ENCODE results near the gene WDFY1. TPM values are rescaled to one million over a fixed set of nuclear protein-coding genes. Genes with fewer than 3 reads are reported as not detected.

Gene WDFY1
- total RNA-seq, 1 experiment from 2014 or later = 23.6 TPM

- Histone ChIP-seq H3K27me3 (no peaks in the 10 kb centered on the region), H3K36me3 (peaks cover 7% of the 10 kb centered on the region), H3K4me3 (no peak overlapping the region), H3K9me3 (peaks cover 8% of the 10 kb centered on the region)
- no peak for DNase-seq
These were observed 23.9 kb downstream of the WDFY1 start for GRCh38 chr2:223921204-223921603.

- no peak overlapping the region for H3K4me3 ChIP-seq
- no peak for DNase-seq
- H3K36me3 ChIP-seq = peaks cover 3% of the 10 kb centered on the region
These were observed 25.0 kb downstream of the WDFY1 start for GRCh38 chr2:223920109-223920508.

GRCh38 chr2:223918671-223919134 is 26.4 kb downstream of the WDFY1 start:
- no peaks in the 10 kb centered on the region for H3K27me3 ChIP-seq
- no peaks in the 10 kb centered on the region for H3K9me3 ChIP-seq
- no peak for DNase-seq
- no peak overlapping the region for H3K4me3 ChIP-seq
- H3K36me3 ChIP-seq = peaks cover 3% of the 10 kb centered on the region

More at GRCh38 chr2:223920109-223920508, 25.0 kb downstream of the WDFY1 start:
- no peaks in the 10 kb centered on the region for H3K9me3 ChIP-seq
- no peaks in the 10 kb centered on the region for H3K27me3 ChIP-seq

- Histone ChIP-seq H3K4me3 (no peak overlapping the region), H3K9me3 (no peaks in the 10 kb centered on the region), H3K27me3 (no peaks in the 10 kb centered on the region), H3K36me3 (peaks cover 8% of the 10 kb centered on the region)
- DNase-seq = no peak
These were observed 28.8 kb downstream of the WDFY1 start for GRCh38 chr2:223916181-223916920.

GRCh38 chr2:223915071-223915470 is 30.1 kb downstream of the WDFY1 start:
- Histone ChIP-seq H3K9me3 (no peaks in the 10 kb centered on the region), H3K36me3 (peaks cover 8% of the 10 kb centered on the region)
- DNase-seq = no peak

GRCh38 chr2:223914324-223914723 is 30.8 kb downstream of the WDFY1 start:
- Histone ChIP-seq H3K36me3 (peaks cover 8% of the 10 kb centered on the region), H3K9me3 (no peaks in the 10 kb centered on the region), H3K27me3 (no peaks in the 10 kb centered on the region), H3K4me3 (no peak overlapping the region)
- peak; percentile 48 for DNase-seq

More at GRCh38 chr2:223915071-223915470, 30.1 kb downstream of the WDFY1 start:
- no peaks in the 10 kb centered on the region for H3K27me3 ChIP-seq
- H3K4me3 ChIP-seq = no peak overlapping the region

- Histone ChIP-seq H3K4me3 (no peak overlapping the region), H3K9me3 (no peaks in the 10 kb centered on the region), H3K36me3 (0 out of 2 replicates have a peak, but pooled peaks cover 5% of the 10 kb centered on the region), H3K27me3 (no peaks in the 10 kb centered on the region)
- DNase-seq = peak; percentile 57
These were observed 36.0 kb downstream of the WDFY1 start for GRCh38 chr2:223909001-223909741.

- H3K27me3 ChIP-seq = no peaks in the 10 kb centered on the region
- no peak overlapping the region for H3K4me3 ChIP-seq
- H3K9me3 ChIP-seq = no peaks in the 10 kb centered on the region
- no peak for DNase-seq
- 0 out of 2 replicates have a peak, but pooled peaks cover 5% of the 10 kb centered on the region for H3K36me3 ChIP-seq
These were observed 36.7 kb downstream of the WDFY1 start for GRCh38 chr2:223908304-223908998.

- Histone ChIP-seq H3K36me3 (no peaks in the 10 kb centered on the region), H3K9me3 (no peaks in the 10 kb centered on the region), H3K4me3 (no peak overlapping the region), H3K27me3 (no peaks in the 10 kb centered on the region)
- no peak for DNase-seq
These were observed 39.1 kb downstream of the WDFY1 start for GRCh38 chr2:223905996-223906395.

GRCh38 chr2:223901854-223902253 is 43.3 kb downstream of the WDFY1 start:
- peaks cover 6% of the 10 kb centered on the region for H3K36me3 ChIP-seq
- H3K9me3 ChIP-seq = no peaks in the 10 kb centered on the region

GRCh38 chr2:223901311-223901710 is 43.8 kb downstream of the WDFY1 start:
- no peak for DNase-seq
- no peak overlapping the region for H3K4me3 ChIP-seq
- no peaks in the 10 kb centered on the region for H3K27me3 ChIP-seq
- H3K36me3 ChIP-seq = peaks cover 6% of the 10 kb centered on the region
- H3K9me3 ChIP-seq = no peaks in the 10 kb centered on the region

More at GRCh38 chr2:223901854-223902253, 43.3 kb downstream of the WDFY1 start:
- Histone ChIP-seq H3K4me3 (no peak overlapping the region), H3K27me3 (no peaks in the 10 kb centered on the region)
- DNase-seq = no peak

GRCh38 chr2:223900531-223900930 is 44.6 kb downstream of the WDFY1 start:
- H3K9me3 ChIP-seq = no peaks in the 10 kb centered on the region
- H3K4me3 ChIP-seq = no peak overlapping the region
- no peak for DNase-seq
- peaks cover 6% of the 10 kb centered on the region for H3K36me3 ChIP-seq
- no peaks in the 10 kb centered on the region for H3K27me3 ChIP-seq

- no peak for DNase-seq
- Histone ChIP-seq H3K36me3 (peaks cover 6% of the 10 kb centered on the region), H3K4me3 (no peak overlapping the region), H3K9me3 (no peaks in the 10 kb centered on the region), H3K27me3 (no peaks in the 10 kb centered on the region)
These were observed 45.1 kb downstream of the WDFY1 start for GRCh38 chr2:223900066-223900465.

GRCh38 chr2:223897669-223898330 is 47.3 kb downstream of the WDFY1 start:
- no peak overlapping the region for H3K4me3 ChIP-seq
- H3K27me3 ChIP-seq = no peaks in the 10 kb centered on the region
- no peak for DNase-seq
- H3K36me3 ChIP-seq = peaks cover 6% of the 10 kb centered on the region
- H3K9me3 ChIP-seq = no peaks in the 10 kb centered on the region

GRCh38 chr2:223896833-223897311 is 48.3 kb downstream of the WDFY1 start:
- DNase-seq = no peak
- no peak overlapping the region for H3K4me3 ChIP-seq
- H3K27me3 ChIP-seq = no peaks in the 10 kb centered on the region
- peaks cover 6% of the 10 kb centered on the region for H3K36me3 ChIP-seq
- H3K9me3 ChIP-seq = no peaks in the 10 kb centered on the region

- Histone ChIP-seq H3K27me3 (no peaks in the 10 kb centered on the region), H3K36me3 (peaks cover 15% of the 10 kb centered on the region), H3K9me3 (no peaks in the 10 kb centered on the region), H3K4me3 (no peak overlapping the region)
- DNase-seq = no peak
These were observed 50.2 kb downstream of the WDFY1 start for GRCh38 chr2:223894968-223895367.
